ENCODE measurements around the gene FAM236D.
"Not testable (repeated sequence)": the region's sequence is repeated elsewhere in the genome, so short reads cannot be mapped to it uniquely, and the experiment has no call there.

The FAM236D gene

DNA sequence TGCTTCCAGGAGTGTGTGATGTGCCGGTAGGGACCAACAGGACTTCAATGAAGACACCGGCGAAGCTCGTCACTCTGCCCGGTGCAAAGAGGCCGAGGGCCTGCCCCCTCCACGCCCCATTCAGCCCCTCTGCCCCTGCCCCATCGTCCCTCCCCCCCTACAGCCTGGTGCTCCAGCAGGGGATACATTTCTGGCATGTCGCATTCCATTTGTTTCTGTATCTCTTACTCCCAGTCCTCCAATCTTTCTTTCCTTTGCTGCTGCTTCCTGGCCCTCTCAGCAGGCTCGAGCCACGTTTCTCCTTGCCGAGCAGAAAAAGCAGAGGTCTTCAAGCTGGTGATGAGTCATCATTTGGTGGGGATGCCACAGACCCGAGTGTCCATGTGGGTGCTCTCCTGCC, at the start of gene FAM236D:
Gene FAM236D, minus strand, starts transcription at position 101 of the 400 bp plus-strand sequence. Its CDS starts 100 bp downstream, at position 1.
- DNase-seq (ENCODE audit: low spot score) = not testable (repeated sequence)

DNA sequence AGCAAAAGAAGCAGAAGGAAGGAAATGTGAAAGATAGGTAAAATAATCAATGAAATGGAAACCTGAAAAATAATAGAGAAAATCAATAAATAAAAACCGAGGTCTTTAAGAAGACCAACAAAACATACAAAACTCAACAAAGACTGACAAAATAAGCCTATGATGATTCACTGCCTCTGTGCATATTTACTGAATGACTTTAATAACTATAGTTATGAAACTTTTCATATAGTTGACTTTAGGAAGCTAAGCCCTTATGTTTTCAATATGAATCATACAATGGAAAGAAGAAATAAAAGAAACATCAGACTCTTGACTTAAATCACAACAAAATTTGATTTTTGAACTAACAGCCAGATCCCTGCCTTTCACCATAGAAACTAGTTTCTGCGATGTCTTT, 29.5 kb upstream of the FAM236D start:
- DNase-seq (ENCODE audit: low spot score) = not testable (repeated sequence)

- not testable (repeated sequence) for DNase-seq (ENCODE audit: low spot score)
Observed at GRCh38 chrX:72830701-72831100, 22.7 kb upstream of the FAM236D start.

DNA sequence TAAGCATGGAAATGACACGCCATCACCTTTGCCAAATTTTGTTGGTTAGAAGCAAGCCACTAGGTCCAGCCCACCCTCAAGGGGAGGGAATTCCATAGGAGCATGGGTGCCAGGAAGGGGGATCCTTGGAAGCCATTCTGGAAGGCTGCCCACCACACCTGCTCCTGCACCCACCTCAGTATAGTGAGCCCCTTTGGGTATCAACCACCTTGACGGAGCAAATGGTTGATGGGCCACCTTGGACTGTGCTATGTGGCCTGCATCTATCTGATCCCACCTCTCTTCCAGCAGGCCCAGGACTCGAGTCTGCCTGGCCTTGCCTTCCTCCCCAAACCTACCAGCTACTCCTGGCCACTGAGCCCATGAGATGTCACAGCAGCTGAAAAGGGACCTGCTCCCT, 17.6 kb downstream of the FAM236D start:
- not testable (repeated sequence) for DNase-seq (ENCODE audit: low spot score)

- DNase-seq (ENCODE audit: low spot score) = not testable (repeated sequence)
Observed at GRCh38 chrX:72788142-72788541, 19.9 kb downstream of the FAM236D start.

GRCh38 chrX:72783964-72784363, 24.0 kb downstream of the FAM236D start:
- not testable (repeated sequence) for DNase-seq (ENCODE audit: low spot score)

GRCh38 chrX:72783365-72783936, 24.6 kb downstream of the FAM236D start:
- DNase-seq (ENCODE audit: low spot score) = not testable (repeated sequence)

DNA sequence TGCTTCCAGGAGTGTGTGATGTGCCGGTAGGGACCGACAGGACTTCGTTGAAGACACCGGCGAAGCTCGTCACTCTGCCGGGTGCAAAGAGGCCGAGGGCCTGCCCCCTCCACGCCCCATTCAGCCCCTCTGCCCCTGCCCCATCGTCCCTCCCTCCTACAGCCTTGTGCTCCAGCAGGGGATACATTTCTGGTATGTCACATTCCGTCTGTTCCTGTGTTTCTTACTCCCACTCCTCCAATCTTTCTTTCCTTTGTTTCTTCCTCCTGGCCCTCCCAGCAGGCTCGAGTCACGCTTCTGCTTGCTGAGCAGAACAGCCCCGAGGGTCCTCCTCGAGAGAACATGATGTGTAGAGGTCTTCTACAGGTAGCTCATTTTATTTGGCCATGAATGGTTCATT, 25.4 kb downstream of the FAM236D start, which contains the start of gene FAM236B:
Gene FAM236B, minus strand, starts transcription at position 101 of the 400 bp plus-strand sequence. Its CDS starts 100 bp downstream, at position 1.
- DNase-seq (ENCODE audit: low spot score) = not testable (repeated sequence)

GRCh38 chrX:72778146-72778545, 29.9 kb downstream of the FAM236D start:
- not testable (repeated sequence) for DNase-seq (ENCODE audit: low spot score)

DNA sequence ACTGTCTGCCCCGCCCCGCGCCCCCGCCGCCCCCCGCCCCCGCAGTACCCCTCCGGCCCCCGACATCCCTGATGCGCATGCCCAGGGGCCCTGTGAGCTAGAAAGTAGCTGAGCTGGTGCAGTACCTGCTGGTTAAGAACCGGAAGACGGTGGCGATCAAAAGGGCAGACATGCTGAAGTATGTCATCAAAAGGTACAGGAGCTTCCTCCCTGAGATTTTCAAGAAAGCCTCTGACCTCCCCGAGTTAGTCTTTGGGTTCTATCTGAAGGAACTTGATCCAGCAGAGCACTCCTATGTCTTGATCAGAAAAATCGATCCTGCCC, 30.6 kb downstream of the FAM236D start:
- DNase-seq (ENCODE audit: low spot score) = not testable (repeated sequence)

DNA sequence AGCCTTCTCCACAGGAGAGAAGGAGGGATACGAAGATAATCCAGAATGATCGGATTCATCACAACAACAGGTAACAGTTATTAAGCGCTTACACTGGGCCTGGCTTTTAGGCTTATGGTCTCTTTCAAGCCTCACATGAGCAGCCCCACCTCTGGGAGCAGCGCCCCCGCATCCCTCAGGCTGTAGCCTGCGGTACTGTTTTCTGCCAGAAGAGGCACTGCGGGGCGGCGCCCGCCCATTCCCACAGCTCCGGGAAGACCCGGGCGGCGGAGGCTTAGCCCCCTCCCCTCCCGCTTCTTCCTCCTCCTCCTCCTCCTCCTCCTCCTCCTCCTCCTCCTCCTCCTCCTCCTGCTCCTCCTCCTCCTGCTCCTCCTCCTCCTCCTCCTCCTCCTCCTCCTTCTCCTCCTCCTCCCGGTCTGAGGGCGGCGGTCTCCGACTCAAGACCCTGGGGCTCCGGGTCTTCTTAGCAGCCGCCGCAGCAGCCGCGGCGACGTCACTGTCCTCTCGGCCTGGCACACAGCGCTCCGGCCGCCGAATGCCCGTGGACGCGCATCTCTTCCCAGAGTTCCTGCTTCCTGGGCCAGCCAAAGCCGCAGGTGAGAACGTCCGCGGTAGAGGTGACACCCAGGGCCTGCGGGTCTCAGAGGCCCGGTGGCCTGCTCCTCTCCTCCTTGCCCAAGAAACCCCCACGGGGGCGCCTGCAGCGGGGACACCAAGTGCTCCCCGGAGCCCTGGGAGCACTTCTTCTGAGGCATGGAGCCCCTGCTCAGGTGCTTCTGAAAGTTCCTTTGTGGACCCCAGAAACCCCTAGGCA, 31.1 kb downstream of the FAM236D start, which contains the start of gene DMRTC1B:
Gene DMRTC1B, plus strand, starts transcription at position 238 of the 814 bp plus-strand sequence. CDS start 68,246 bp downstream, outside the sequence.
- DNase-seq (ENCODE audit: low spot score) = not testable (repeated sequence)

GRCh38 chrX:72760454-72760853, 47.6 kb downstream of the FAM236D start:
- not testable (repeated sequence) for DNase-seq (ENCODE audit: low spot score)

All from CD4-positive, alpha-beta T cell treated with Interleukin-6 at 100 ng/mL for 8 hours (primary cell).